Measurements from ENCODE around the gene ATG16L1. TPM values are rescaled to one million over a fixed set of nuclear protein-coding genes. Genes with fewer than 3 reads are reported as not detected.

ATG16L1 gene
- total RNA-seq, 2 donors from 2014 or later: 23.6 to 26.0 TPM

- DNase-seq: no peak
- ATAC-seq (replicated peaks in 1 of 2): no peak
- no peaks in the 10 kb centered on the region for H3K4me1 Mint-ChIP-seq (ENCODE audit: low read depth)
- H3K4me3 Mint-ChIP-seq: no peak overlapping the region
- H3K27me3 Mint-ChIP-seq (ENCODE audit: low read depth): no peaks in the 10 kb centered on the region
- H3K9me3 Mint-ChIP-seq: no peaks in the 10 kb centered on the region
- H3K27ac Mint-ChIP-seq: peak overlapping the region; percentile 48
- H3K36me3 Mint-ChIP-seq (ENCODE audit: insufficient read depth in 2 of 2): peaks cover 13 to 40% of the 10 kb centered on the region in 2 donors
Observed at GRCh38 chr2:233290051-233290845, 38.8 kb downstream of the ATG16L1 start.

- Mint-ChIP-seq H3K27ac (no peak overlapping the region), H3K4me3 (no peak overlapping the region), H3K4me1 (ENCODE audit: low read depth) (no peaks in the 10 kb centered on the region), H3K36me3 (ENCODE audit: insufficient read depth in 2 of 2) (peaks cover 4 to 24% of the 10 kb centered on the region in 2 donors), H3K9me3 (no peaks in the 10 kb centered on the region), H3K27me3 (ENCODE audit: low read depth) (no peaks in the 10 kb centered on the region)
- ATAC-seq (replicated peaks in 1 of 2) (no peak), DNase-seq (no peak)
Observed at GRCh38 chr2:233295891-233296290, 44.4 kb downstream of the ATG16L1 start.

DNA sequence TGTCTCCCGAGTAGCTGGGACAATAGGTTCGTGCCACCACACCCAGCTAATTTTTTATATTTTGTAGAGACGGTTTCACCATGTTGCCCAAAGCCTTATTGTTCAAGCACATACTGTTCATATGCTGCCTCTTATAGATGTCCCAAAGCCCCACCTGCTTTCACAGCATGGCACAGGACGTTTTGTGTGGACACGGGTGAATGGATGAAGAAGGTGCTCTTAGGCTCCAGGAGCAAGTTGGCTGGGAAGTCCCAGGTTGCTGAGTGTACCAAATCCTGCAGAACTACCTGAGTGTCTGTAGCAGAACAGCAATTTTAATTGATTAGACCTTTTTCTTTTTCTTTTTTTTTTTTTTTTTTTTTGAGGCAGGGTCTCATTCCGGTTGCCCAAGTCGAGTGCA, 45.6 kb downstream of the ATG16L1 start:
- Mint-ChIP-seq H3K27ac (no peak overlapping the region), H3K4me1 (ENCODE audit: low read depth) (no peaks in the 10 kb centered on the region), H3K36me3 (ENCODE audit: insufficient read depth in 2 of 2) (peaks cover 3 to 20% of the 10 kb centered on the region in 2 donors), H3K4me3 (no peak overlapping the region), H3K27me3 (ENCODE audit: low read depth) (no peaks in the 10 kb centered on the region), H3K9me3 (no peaks in the 10 kb centered on the region)
- DNase-seq: no peak
- no peak for ATAC-seq (replicated peaks in 1 of 2)

DNA sequence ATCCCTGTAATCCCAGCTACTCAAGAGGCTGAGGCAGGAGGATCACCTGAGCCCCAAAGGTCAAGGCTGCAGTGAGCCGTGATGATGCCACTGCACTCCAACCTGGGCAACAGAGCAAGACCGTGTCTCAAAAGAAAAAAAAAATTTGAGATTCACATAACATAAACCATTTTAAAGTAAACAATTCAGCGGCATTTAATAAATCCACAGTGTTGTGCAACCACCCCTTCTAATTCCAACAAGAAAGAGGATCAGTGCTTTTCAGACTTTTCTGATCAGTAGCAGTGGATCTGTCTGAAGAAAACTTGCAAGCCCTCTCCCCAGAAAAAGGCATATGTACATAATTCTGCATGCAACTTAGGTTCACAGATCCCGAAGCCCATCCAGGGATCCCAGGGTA, 48.9 kb downstream of the ATG16L1 start:
- H3K36me3 Mint-ChIP-seq (ENCODE audit: insufficient read depth in 2 of 2): peaks cover 0 to 5% of the 10 kb centered on the region in 2 donors
- H3K27me3 Mint-ChIP-seq (ENCODE audit: low read depth): no peaks in the 10 kb centered on the region
- H3K4me1 Mint-ChIP-seq (ENCODE audit: low read depth): no peaks in the 10 kb centered on the region
- ATAC-seq (replicated peaks in 1 of 2) (no peak), DNase-seq (no peak)
- no peaks in the 10 kb centered on the region for H3K9me3 Mint-ChIP-seq
- no peak overlapping the region for H3K27ac Mint-ChIP-seq
- H3K4me3 Mint-ChIP-seq: no peak overlapping the region

DNA sequence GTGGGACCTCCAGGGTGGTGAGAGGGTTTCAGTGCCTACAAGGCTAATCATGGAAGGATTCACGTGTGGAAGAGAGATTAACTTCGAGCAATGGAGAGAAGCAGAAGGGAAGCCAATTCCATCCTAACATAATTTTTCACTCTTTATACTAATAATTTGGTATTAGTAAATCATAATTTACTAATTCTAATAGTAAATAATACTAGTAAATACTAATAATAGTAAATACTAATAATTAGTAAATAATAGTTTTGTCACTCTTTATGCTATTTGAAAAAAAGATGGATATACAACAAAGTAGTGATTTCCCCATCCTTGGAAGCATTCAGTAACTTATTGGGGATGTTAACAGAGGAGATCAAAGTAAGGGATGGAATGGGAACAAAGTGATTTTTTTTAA, 49.8 kb downstream of the ATG16L1 start:
- Mint-ChIP-seq H3K4me3 (no peak overlapping the region), H3K27ac (no peak overlapping the region), H3K27me3 (ENCODE audit: low read depth) (no peaks in the 10 kb centered on the region), H3K36me3 (ENCODE audit: insufficient read depth in 2 of 2) (peaks cover 0 to 3% of the 10 kb centered on the region in 2 donors), H3K4me1 (ENCODE audit: low read depth) (no peaks in the 10 kb centered on the region), H3K9me3 (no peaks in the 10 kb centered on the region)
- DNase-seq (no peak), ATAC-seq (replicated peaks in 1 of 2) (no peak)

DNA sequence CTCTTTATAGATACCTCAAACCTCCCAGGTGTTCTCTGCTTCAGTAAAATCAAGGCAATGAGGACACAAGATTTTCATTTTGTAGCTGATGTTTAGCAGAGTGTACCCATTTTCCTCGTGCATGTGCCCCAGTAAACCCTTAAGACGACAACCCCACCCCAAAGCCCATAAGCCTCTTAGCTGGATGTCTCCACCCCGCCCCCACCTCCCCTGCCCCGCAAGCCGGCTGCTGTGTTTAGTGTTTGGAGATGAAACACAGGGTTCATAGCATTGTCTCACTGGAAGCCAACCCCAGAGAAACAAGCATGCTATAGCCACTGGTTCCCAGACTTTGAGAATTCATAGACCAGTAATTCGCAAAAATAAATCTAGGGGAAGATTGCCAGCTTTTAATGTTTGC, 50.3 kb downstream of the ATG16L1 start:
- no peaks in the 10 kb centered on the region for H3K4me1 Mint-ChIP-seq (ENCODE audit: low read depth)
- peaks cover 0 to 3% of the 10 kb centered on the region in 2 donors for H3K36me3 Mint-ChIP-seq (ENCODE audit: insufficient read depth in 2 of 2)
- H3K4me3 Mint-ChIP-seq: no peak overlapping the region
- ATAC-seq (replicated peaks in 1 of 2) (no peak), DNase-seq (no peak)
- H3K27me3 Mint-ChIP-seq (ENCODE audit: low read depth): no peaks in the 10 kb centered on the region
- H3K9me3 Mint-ChIP-seq: no peaks in the 10 kb centered on the region
- H3K27ac Mint-ChIP-seq: no peak overlapping the region

GRCh38 chr2:233303252-233303651, 51.8 kb downstream of the ATG16L1 start:
- Mint-ChIP-seq H3K4me3 (no peak overlapping the region), H3K27me3 (ENCODE audit: low read depth) (no peaks in the 10 kb centered on the region), H3K9me3 (no peaks in the 10 kb centered on the region), H3K4me1 (ENCODE audit: low read depth) (no peaks in the 10 kb centered on the region), H3K36me3 (ENCODE audit: insufficient read depth in 2 of 2) (peaks cover 0 to 3% of the 10 kb centered on the region in 2 donors), H3K27ac (no peak overlapping the region)
- no peak for DNase-seq
- ATAC-seq (replicated peaks in 1 of 2): no peak

DNA sequence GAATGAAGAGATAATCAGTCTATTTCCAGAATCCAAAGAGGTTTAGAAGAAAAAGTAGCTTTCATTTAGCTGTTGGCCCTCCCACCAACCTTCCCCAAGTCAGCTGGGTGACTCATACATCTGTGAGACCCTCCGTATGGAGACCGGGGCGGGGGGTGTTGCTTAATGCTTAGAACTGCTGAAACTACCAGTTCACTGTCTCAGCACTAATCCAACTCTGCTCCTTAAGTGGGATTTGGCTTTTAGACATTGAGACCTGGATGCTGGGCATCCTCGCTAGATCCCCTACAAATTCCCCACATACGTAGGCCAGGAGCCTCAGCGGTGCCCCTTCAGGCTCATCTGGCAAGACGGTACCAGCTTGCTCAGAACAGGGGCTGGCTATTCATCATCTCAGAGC, 56.1 kb downstream of the ATG16L1 start, which contains the start of gene SAG:
Gene SAG, plus strand, starts transcription at position 252 of the 400 bp plus-strand sequence. CDS start 1,374 bp downstream, outside the sequence.
- H3K4me1 Mint-ChIP-seq (ENCODE audit: low read depth): no peaks in the 10 kb centered on the region
- H3K27ac Mint-ChIP-seq: no peak within 1 kb of the TSS
- H3K27me3 Mint-ChIP-seq (ENCODE audit: low read depth): no peaks in the 10 kb centered on the region
- DNase-seq: no peak
- H3K36me3 Mint-ChIP-seq (ENCODE audit: insufficient read depth in 2 of 2): no peaks in the 10 kb centered on the region
- no peaks in the 10 kb centered on the region for H3K9me3 Mint-ChIP-seq
- H3K4me3 Mint-ChIP-seq: no peak within 1 kb of the TSS
- no peak for ATAC-seq (replicated peaks in 1 of 2)

DNA sequence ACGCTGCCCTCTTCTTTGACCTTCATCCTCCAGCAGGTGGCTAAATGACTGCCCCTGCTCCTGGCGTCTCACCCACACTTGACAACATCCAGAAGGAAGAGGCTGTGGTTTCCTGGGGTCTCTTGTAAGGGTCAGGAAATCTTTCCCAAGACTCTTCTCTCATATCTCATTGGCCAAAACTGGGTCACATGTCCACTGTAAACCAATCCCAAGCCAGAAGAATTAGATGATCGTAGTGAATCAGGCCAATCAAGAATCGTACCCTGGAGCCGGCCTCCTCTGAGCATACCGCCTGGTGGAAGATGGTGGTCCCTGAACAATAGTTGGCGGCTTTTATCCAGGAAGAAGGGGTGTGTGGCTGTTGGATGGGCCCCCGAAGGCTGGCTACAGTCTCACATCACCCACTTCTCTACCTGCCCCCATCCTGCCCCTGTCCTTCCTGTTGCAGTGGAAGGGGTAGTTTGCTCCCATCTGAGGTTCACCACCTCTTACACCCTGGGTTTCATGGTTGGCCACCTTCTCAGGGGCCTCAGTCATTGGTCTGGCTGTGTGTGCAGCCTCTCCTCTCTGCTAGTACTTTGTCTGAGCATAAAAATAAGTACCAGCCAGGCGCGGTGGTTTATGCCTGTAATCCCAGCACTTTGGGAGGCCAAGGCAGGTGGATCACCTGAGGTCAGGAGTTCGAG, 59.9 kb downstream of the ATG16L1 start:
- H3K36me3 Mint-ChIP-seq (ENCODE audit: insufficient read depth in 2 of 2): no peaks in the 10 kb centered on the region
- DNase-seq (no peak), ATAC-seq (replicated peaks in 1 of 2) (no peak)
- no peak overlapping the region for H3K4me3 Mint-ChIP-seq
- no peaks in the 10 kb centered on the region for H3K9me3 Mint-ChIP-seq
- no peaks in the 10 kb centered on the region for H3K27me3 Mint-ChIP-seq (ENCODE audit: low read depth)
- no peak overlapping the region for H3K27ac Mint-ChIP-seq
- no peaks in the 10 kb centered on the region for H3K4me1 Mint-ChIP-seq (ENCODE audit: low read depth)

GRCh38 chr2:233312874-233313273, 61.4 kb downstream of the ATG16L1 start:
- H3K4me3 Mint-ChIP-seq: no peak overlapping the region
- H3K4me1 Mint-ChIP-seq (ENCODE audit: low read depth): no peaks in the 10 kb centered on the region
- no peak overlapping the region for H3K27ac Mint-ChIP-seq
- no peaks in the 10 kb centered on the region for H3K36me3 Mint-ChIP-seq (ENCODE audit: insufficient read depth in 2 of 2)
- no peaks in the 10 kb centered on the region for H3K27me3 Mint-ChIP-seq (ENCODE audit: low read depth)
- ATAC-seq (replicated peaks in 1 of 2) (no peak), DNase-seq (no peak)
- no peaks in the 10 kb centered on the region for H3K9me3 Mint-ChIP-seq

GRCh38 chr2:233314180-233314925, 62.9 kb downstream of the ATG16L1 start:
- DNase-seq: no peak
- H3K27me3 Mint-ChIP-seq (ENCODE audit: low read depth): no peaks in the 10 kb centered on the region
- no peaks in the 10 kb centered on the region for H3K9me3 Mint-ChIP-seq
- no peak overlapping the region for H3K4me3 Mint-ChIP-seq
- H3K4me1 Mint-ChIP-seq (ENCODE audit: low read depth): no peaks in the 10 kb centered on the region
- no peaks in the 10 kb centered on the region for H3K36me3 Mint-ChIP-seq (ENCODE audit: insufficient read depth in 2 of 2)
- H3K27ac Mint-ChIP-seq: no peak overlapping the region
- no peak for ATAC-seq (replicated peaks in 1 of 2)

- Mint-ChIP-seq H3K9me3 (no peaks in the 10 kb centered on the region), H3K36me3 (ENCODE audit: insufficient read depth in 2 of 2) (no peaks in the 10 kb centered on the region), H3K27ac (no peak overlapping the region), H3K4me3 (no peak overlapping the region), H3K27me3 (ENCODE audit: low read depth) (no peaks in the 10 kb centered on the region), H3K4me1 (ENCODE audit: low read depth) (no peaks in the 10 kb centered on the region)
- DNase-seq (no peak), ATAC-seq (replicated peaks in 1 of 2) (no peak)
Observed at GRCh38 chr2:233317196-233317943, 65.9 kb downstream of the ATG16L1 start.
